KMS-11 (cell line): Measurements from ENCODE around the gene CACFD1.

ENCODE experiments used
- H2AFZ ChIP-seq: fragments of 200-600 bp; sonication (generic); 2 replicates; pipeline ENCODE4 v1.6.1; 2016; ENCODE audit warnings: antibody characterized with exemption, mixed run types, low read depth
- H3K27ac ChIP-seq: fragments of 200-600 bp; sonication (generic); 2 replicates; pipeline ENCODE4 v1.6.1; 2016; ENCODE audit warnings: mild to moderate bottlenecking, mixed run types
- H3K27me3 ChIP-seq: fragments of 200-600 bp; sonication (generic); 2 replicates; pipeline ENCODE4 v1.6.1; 2017; ENCODE audit warnings: mild to moderate bottlenecking, low read depth, mixed run types, moderate library complexity; ENCODE audit not compliant: insufficient read depth
- H3K36me3 ChIP-seq: fragments of 200-600 bp; sonication (generic); 2 replicates; pipeline ENCODE4 v1.6.1; 2017; ENCODE audit warnings: mild to moderate bottlenecking, mixed run types; ENCODE audit not compliant: insufficient read depth
- H3K4me1 ChIP-seq: fragments of 200-600 bp; sonication (generic); 2 replicates; pipeline ENCODE4 v1.6.1; 2016; ENCODE audit warnings: mild to moderate bottlenecking, low read depth, mixed run types; ENCODE audit not compliant: poor library complexity, severe bottlenecking
- H3K4me2 ChIP-seq: fragments of 200-600 bp; sonication (generic); 2 replicates; pipeline ENCODE4 v1.7.0; 2016; ENCODE audit warnings: mild to moderate bottlenecking, mixed run types
- H3K4me3 ChIP-seq: fragments of 200-600 bp; sonication (generic); IDR thresholded peaks from 2 replicates; pipeline ENCODE4 v1.6.1; 2017; ENCODE audit warnings: low read depth, low read length, mixed read lengths; ENCODE audit not compliant: insufficient read depth
- H3K79me2 ChIP-seq: fragments of 200-600 bp; sonication (generic); 2 replicates; pipeline ENCODE4 v1.6.1; 2016; ENCODE audit warnings: low read depth, mixed run types; ENCODE audit not compliant: insufficient read depth
- H3K9ac ChIP-seq: fragments of 200-600 bp; sonication (generic); 2 replicates; pipeline ENCODE4 v1.6.1; 2016; ENCODE audit warnings: mild to moderate bottlenecking, mixed run types
- H4K20me1 ChIP-seq: fragments of 200-600 bp; sonication (generic); 2 replicates; pipeline ENCODE4 v1.6.1; 2016; ENCODE audit warnings: mild to moderate bottlenecking, mixed run types; ENCODE audit not compliant: insufficient read depth
- CTCF ChIP-seq: fragments of 200-600 bp; sonication (generic); conservative IDR thresholded peaks from 2 replicates; pipeline ENCODE4 v1.6.1; 2017; ENCODE audit warnings: low read depth, mild to moderate bottlenecking, antibody characterized with exemption, low read length, moderate library complexity, mixed read lengths

CACFD1 gene

GRCh38 chr9:133505186-133505830 is 45.5 kb downstream of the CACFD1 start:
- Histone ChIP-seq H3K36me3 (no peaks in the 10 kb centered on the region), H3K79me2 (no peaks in the 10 kb centered on the region), H3K27me3 (peaks cover 86% of the 10 kb centered on the region), H2AFZ (no peak overlapping the region), H3K27ac (no peak overlapping the region), H4K20me1 (no peaks in the 10 kb centered on the region), H3K9ac (no peak overlapping the region), H3K4me2 (no peak overlapping the region), H3K4me1 (no peaks in the 10 kb centered on the region), H3K4me3 (no peak overlapping the region)
- TF ChIP-seq CTCF = no peak

- H3K36me3 ChIP-seq = no peaks in the 10 kb centered on the region
- H3K79me2 ChIP-seq = no peaks in the 10 kb centered on the region
- no peak overlapping the region for H3K4me2 ChIP-seq
- H4K20me1 ChIP-seq = no peaks in the 10 kb centered on the region
- peaks cover 84% of the 10 kb centered on the region for H3K27me3 ChIP-seq
- no peak for TF ChIP-seq CTCF
- no peak overlapping the region for H3K4me3 ChIP-seq
- H3K9ac ChIP-seq = no peak overlapping the region
- H3K4me1 ChIP-seq = no peaks in the 10 kb centered on the region
- no peak overlapping the region for H3K27ac ChIP-seq
- H2AFZ ChIP-seq = no peak overlapping the region
Observed at GRCh38 chr9:133505901-133506652, 46.3 kb downstream of the CACFD1 start.

- H3K79me2 ChIP-seq = no peaks in the 10 kb centered on the region
- H3K4me2 ChIP-seq = no peak overlapping the region
- H3K36me3 ChIP-seq = no peaks in the 10 kb centered on the region
- H3K9ac ChIP-seq = no peak overlapping the region
- H3K4me3 ChIP-seq = no peak overlapping the region
- H4K20me1 ChIP-seq = no peaks in the 10 kb centered on the region
- H3K27me3 ChIP-seq = peaks cover 78% of the 10 kb centered on the region
- no peaks in the 10 kb centered on the region for H3K4me1 ChIP-seq
- no peak overlapping the region for H2AFZ ChIP-seq
- no peak overlapping the region for H3K27ac ChIP-seq
- no peak for TF ChIP-seq CTCF
Observed at GRCh38 chr9:133506653-133507038, 46.9 kb downstream of the CACFD1 start.

- Histone ChIP-seq H3K27ac (no peak overlapping the region), H3K79me2 (no peaks in the 10 kb centered on the region), H4K20me1 (no peaks in the 10 kb centered on the region), H2AFZ (no peak overlapping the region), H3K4me3 (no peak overlapping the region), H3K36me3 (no peaks in the 10 kb centered on the region), H3K27me3 (peaks cover 72% of the 10 kb centered on the region), H3K4me1 (no peaks in the 10 kb centered on the region), H3K4me2 (no peak overlapping the region), H3K9ac (no peak overlapping the region)
- TF ChIP-seq CTCF = no peak
Observed at GRCh38 chr9:133507246-133507965, 47.6 kb downstream of the CACFD1 start.
